Caco-2 (cell line): ENCODE results near the gene RALGPS1. TPM values are rescaled to one million over a fixed set of nuclear protein-coding genes. Genes with fewer than 3 reads are reported as not detected.

ENCODE experiments used
- Bru-seq: library from RNA; stranded (reverse); fragments of 400-500 nt; gene quantifications from one replicate; lab custom pipeline; 2021; lab: Mats Ljungman, UMichigan
- BruChase-seq, 2 experiments: library from RNA; stranded (reverse); fragments of 400-500 nt; gene quantifications; one replicate each; lab custom pipeline; 2021; lab: Mats Ljungman, UMichigan
- BruUV-seq: library from RNA; stranded (reverse); fragments of 400-500 nt; replicated peaks from 2 replicates; lab custom pipeline; 2021; lab: Mats Ljungman, UMichigan
- CTCF ChIA-PET: fragments of 300-600 bp; sonication (Branson Sonifier 250); formaldehyde crosslinking; loops from one replicate; lab custom pipeline; 2022; ENCODE audit warnings: antibody characterized with exemption; lab: Charles Lee
- POLR2A ChIA-PET: fragments of 300-600 bp; sonication (Branson Sonifier 250); formaldehyde crosslinking; loops from one replicate; lab custom pipeline; 2022; ENCODE audit warnings: antibody characterized with exemption; lab: Charles Lee
- DNase-seq, 2 experiments: peaks; one replicate each; pipeline versions ENCODE4 v3.0.0 to v3.0.0-alpha.2; 2020 to 2022
- H3K27me3 ChIP-seq: replicated peaks from 2 replicates; pipeline ENCODE4 v1.6.0; 2011; ENCODE audit warnings: low read length; ENCODE audit not compliant: control insufficient read depth, insufficient read depth
- H3K36me3 ChIP-seq: 2 replicates; pipeline ENCODE4 v1.5.1; 2011; ENCODE audit warnings: low read length; ENCODE audit not compliant: control insufficient read depth, insufficient read depth
- H3K4me1 ChIP-seq: fragments of 250-450 bp; sonication (Bioruptor Pico); 2 replicates; pipeline ENCODE4 v1.5.1; 2020; ENCODE audit warnings: mild to moderate bottlenecking
- H3K4me3 ChIP-seq: 2 replicates; pipeline ENCODE4 v1.5.1; 2011; ENCODE audit warnings: low read depth, mild to moderate bottlenecking, control low read depth, low read length
- H3K9me3 ChIP-seq: fragments of 250-450 bp; sonication (Bioruptor Pico); 2 replicates; pipeline ENCODE4 v1.5.1; 2020; ENCODE audit warnings: mild to moderate bottlenecking, moderate library complexity
- H3K27ac Mint-ChIP-seq: one replicate; pipeline ENCODE4 v1.8.0; 2022; ENCODE audit warnings: mixed read lengths; ENCODE audit not compliant: unreplicated experiment
- H3K27me3 Mint-ChIP-seq: one replicate; pipeline ENCODE4 v1.8.0; 2022; ENCODE audit warnings: mixed read lengths; ENCODE audit not compliant: insufficient read depth, unreplicated experiment
- H3K36me3 Mint-ChIP-seq: one replicate; pipeline ENCODE4 v1.8.0; 2022; ENCODE audit warnings: mild to moderate bottlenecking, mixed read lengths; ENCODE audit not compliant: insufficient read depth, unreplicated experiment
- H3K4me1 Mint-ChIP-seq: one replicate; pipeline ENCODE4 v1.8.0; 2022; ENCODE audit warnings: low read depth, mixed read lengths; ENCODE audit not compliant: unreplicated experiment
- H3K4me3 Mint-ChIP-seq: one replicate; pipeline ENCODE4 v1.8.0; 2022; ENCODE audit warnings: mild to moderate bottlenecking, moderate library complexity, mixed read lengths; ENCODE audit not compliant: unreplicated experiment
- H3K9me3 Mint-ChIP-seq: one replicate; pipeline ENCODE4 v1.8.0; 2022; ENCODE audit warnings: mixed read lengths; ENCODE audit not compliant: unreplicated experiment
- CTCF ChIP-seq, 2 experiments: fragments of 200-600 bp in 1 of 2; IDR thresholded peaks; 1 replicate in 1 of 2; 2 replicates in 1 of 2; pipeline versions ENCODE4 v1.5.1 to v1.8.0; 2011 to 2022; ENCODE audit warnings: antibody characterized with exemption in 1 of 2, control low read depth in 1 of 2, inconsistent platforms in 1 of 2, low read depth in 1 of 2, low read length in 1 of 2, mild to moderate bottlenecking in 1 of 2, moderate library complexity in 1 of 2; ENCODE audit not compliant: insufficient read depth in 1 of 2, severe bottlenecking in 1 of 2, unreplicated experiment in 1 of 2
- intact Hi-C: fragments of 100-400 bp; cut with micrococcal nuclease; formaldehyde crosslinking; loops from one replicate; pipeline ENCODE4 v1.10.0; 2022; ENCODE audit not compliant: unreplicated experiment
- long read RNA-seq: library from polyadenylated mRNA; stranded (forward); transcript quantifications from one replicate; pipeline ENCODE4 v2.0.0, GENCODE V29; 2022
- total RNA-seq: library from RNA; stranded (reverse); gene quantifications from 2 replicates; pipeline ENCODE4 v1.2.3, GENCODE V29; 2022

The RALGPS1 gene
- 41.5 and 43.9 TPM in 2 replicates for total RNA-seq
- Bru-seq, nascent RNA: percentile 75 among the genes with signal in this experiment
- BruChase-seq, experiment 1, labeled RNA remaining after a 2-hour chase: percentile 72 among the genes with signal in this experiment
- percentile 71 among the genes with signal in this experiment for BruChase-seq, experiment 2, labeled RNA remaining after a 6-hour chase
- long read RNA-seq, partial matches to known transcripts: 2 of 52 reads
- long read RNA-seq, other reads (novel, unspliced or antisense): 50 of 52 reads

GRCh38 chr9:126914458-126915280, at the start of gene RALGPS1:
RALGPS1 (plus strand) TSS chr9:126914782; CDS start chr9:126962290, 47,508 bp downstream.
- H3K36me3 Mint-ChIP-seq: peaks cover 6% of the 10 kb centered on the region
- H3K4me3 ChIP-seq: peak within 1 kb of the TSS; percentile 86
- H3K27me3 ChIP-seq: no peaks in the 10 kb centered on the region
- ChIA-PET CTCF (interaction anchor here (0.6 to 3.1 kb wide), 9 partner anchors 12 to 310 kb away, joined by 3 to 34 read pairs (median 3); no protein-coding TSS in a partner anchor), POLR2A (interaction anchor here (0.6 to 1.6 kb wide), 7 partner anchors 25 to 482 kb away, joined by 3 to 8 read pairs (median 5); partner anchors contain the start of gene SLC2A8)
- peaks cover 7% of the 10 kb centered on the region for H3K27me3 Mint-ChIP-seq
- peak; percentile 96 to 98 for DNase-seq
- no peak for TF ChIP-seq CTCF (IDR thresholded peaks at IDR 0.05; ENCODE audit: insufficient read depth in 1 of 2, low read depth in 1 of 2, low read length in 1 of 2, severe bottlenecking in 1 of 2, unreplicated experiment in 1 of 2)
- H3K27ac Mint-ChIP-seq: peak within 1 kb of the TSS; percentile 71
- intact Hi-C loops: loop anchor here (2.0 kb wide), 2 partner anchors 30 to 54 kb away; partner anchors contain the start of gene ZBTB34
- no peaks in the 10 kb centered on the region for H3K36me3 ChIP-seq
- no peaks in the 10 kb centered on the region for H3K9me3 ChIP-seq
- peaks cover 8% of the 10 kb centered on the region for H3K4me1 Mint-ChIP-seq
- H3K4me3 Mint-ChIP-seq: peak within 1 kb of the TSS; percentile 78
- H3K4me1 ChIP-seq: peaks cover 28% of the 10 kb centered on the region
- no TSS peak for BruUV-seq
- H3K9me3 Mint-ChIP-seq: no peaks in the 10 kb centered on the region

- Mint-ChIP-seq H3K4me1 (peaks cover 12% of the 10 kb centered on the region), H3K4me3 (no peak overlapping the region), H3K9me3 (no peaks in the 10 kb centered on the region), H3K36me3 (peaks cover 64% of the 10 kb centered on the region), H3K27me3 (no peaks in the 10 kb centered on the region), H3K27ac (no peak overlapping the region)
- H3K4me1 ChIP-seq: peaks cover 12% of the 10 kb centered on the region
- H3K36me3 ChIP-seq: no peaks in the 10 kb centered on the region
- TF ChIP-seq CTCF (IDR thresholded peaks at IDR 0.05; ENCODE audit: insufficient read depth in 1 of 2, low read depth in 1 of 2, low read length in 1 of 2, severe bottlenecking in 1 of 2, unreplicated experiment in 1 of 2): no peak
- intact Hi-C loops: no loop called here
- no peaks in the 10 kb centered on the region for H3K27me3 ChIP-seq
- no peak overlapping the region for H3K4me3 ChIP-seq
- no peak for DNase-seq
- POLR2A ChIA-PET: no interaction called here
- CTCF ChIA-PET: no interaction called here
- H3K9me3 ChIP-seq: no peaks in the 10 kb centered on the region
- no TSS peak for BruUV-seq
Observed at GRCh38 chr9:126869368-126869767, 45.2 kb upstream of the RALGPS1 start.

GRCh38 chr9:126872516-126872915, 42.1 kb upstream of the RALGPS1 start:
- TF ChIP-seq CTCF (IDR thresholded peaks at IDR 0.05; ENCODE audit: insufficient read depth in 1 of 2, low read depth in 1 of 2, low read length in 1 of 2, severe bottlenecking in 1 of 2, unreplicated experiment in 1 of 2): no peak
- no peak overlapping the region for H3K4me3 ChIP-seq
- peak overlapping the region; percentile 73 for H3K27ac Mint-ChIP-seq
- DNase-seq: no peak
- H3K4me1 ChIP-seq: peaks cover 12% of the 10 kb centered on the region
- no peaks in the 10 kb centered on the region for H3K27me3 ChIP-seq
- H3K4me1 Mint-ChIP-seq: peaks cover 23% of the 10 kb centered on the region
- no peaks in the 10 kb centered on the region for H3K9me3 Mint-ChIP-seq
- no peak overlapping the region for H3K4me3 Mint-ChIP-seq
- no peaks in the 10 kb centered on the region for H3K9me3 ChIP-seq
- no peaks in the 10 kb centered on the region for H3K36me3 ChIP-seq
- BruUV-seq: no TSS peak
- peaks cover 33% of the 10 kb centered on the region for H3K36me3 Mint-ChIP-seq
- CTCF ChIA-PET: no interaction called here
- H3K27me3 Mint-ChIP-seq: no peaks in the 10 kb centered on the region
- intact Hi-C loops: no loop called here
- POLR2A ChIA-PET: interaction anchor here (0.6 kb wide), 1 partner anchor 23 kb away, joined by 4 read pairs; no protein-coding TSS in a partner anchor
